Measurements from ENCODE around the gene HNF1B.

Gene HNF1B

DNA sequence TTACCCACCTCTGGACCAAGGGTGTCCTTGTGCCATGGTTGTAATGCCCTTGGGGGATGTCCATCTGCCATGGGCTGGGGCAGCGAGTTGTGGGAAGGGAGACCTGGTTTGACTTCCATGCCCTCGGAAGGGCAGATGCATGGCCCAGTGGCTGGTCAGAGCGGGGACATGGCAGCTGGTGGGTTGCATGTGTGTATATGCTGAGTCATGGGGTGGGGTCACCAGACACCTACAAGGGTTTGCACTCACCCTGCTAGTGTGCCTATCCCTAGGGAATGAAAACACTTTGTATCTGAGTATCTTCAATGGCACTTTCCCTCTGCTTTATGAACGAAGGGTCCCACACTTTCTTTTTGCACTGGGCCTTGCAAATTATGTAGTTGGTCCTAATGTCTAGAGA lies 10.6 kb upstream of the HNF1B start:
- Histone ChIP-seq H3K4me3 (ENCODE audit: low read depth, low read length) (no peak overlapping the region), H3K4me2 (ENCODE audit: low read length) (no peak overlapping the region), H2AFZ (no peak overlapping the region), H3K27ac (no peak overlapping the region), H3K27me3 (ENCODE audit: control insufficient read depth, insufficient read depth, low read length) (no peaks in the 10 kb centered on the region), H3K4me1 (no peaks in the 10 kb centered on the region), H3K36me3 (ENCODE audit: control insufficient read depth, insufficient read depth, low read length) (no peaks in the 10 kb centered on the region), H3K9me3 (ENCODE audit: control insufficient read depth, low read length) (no peaks in the 10 kb centered on the region), H3K9ac (no peak overlapping the region), H3K79me2 (no peaks in the 10 kb centered on the region)
- TF ChIP-seq, protein P1, sequence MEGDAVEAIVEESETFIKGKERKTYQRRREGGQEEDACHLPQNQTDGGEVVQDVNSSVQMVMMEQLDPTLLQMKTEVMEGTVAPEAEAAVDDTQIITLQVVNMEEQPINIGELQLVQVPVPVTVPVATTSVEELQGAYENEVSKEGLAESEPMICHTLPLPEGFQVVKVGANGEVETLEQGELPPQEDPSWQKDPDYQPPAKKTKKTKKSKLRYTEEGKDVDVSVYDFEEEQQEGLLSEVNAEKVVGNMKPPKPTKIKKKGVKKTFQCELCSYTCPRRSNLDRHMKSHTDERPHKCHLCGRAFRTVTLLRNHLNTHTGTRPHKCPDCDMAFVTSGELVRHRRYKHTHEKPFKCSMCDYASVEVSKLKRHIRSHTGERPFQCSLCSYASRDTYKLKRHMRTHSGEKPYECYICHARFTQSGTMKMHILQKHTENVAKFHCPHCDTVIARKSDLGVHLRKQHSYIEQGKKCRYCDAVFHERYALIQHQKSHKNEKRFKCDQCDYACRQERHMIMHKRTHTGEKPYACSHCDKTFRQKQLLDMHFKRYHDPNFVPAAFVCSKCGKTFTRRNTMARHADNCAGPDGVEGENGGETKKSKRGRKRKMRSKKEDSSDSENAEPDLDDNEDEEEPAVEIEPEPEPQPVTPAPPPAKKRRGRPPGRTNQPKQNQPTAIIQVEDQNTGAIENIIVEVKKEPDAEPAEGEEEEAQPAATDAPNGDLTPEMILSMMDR (IDR thresholded peaks at IDR 0.05): no peak

GRCh38 chr17:37754363-37754762 lies 9.5 kb upstream of the HNF1B start:
- H2AFZ ChIP-seq: no peak overlapping the region
- no peaks in the 10 kb centered on the region for H3K36me3 ChIP-seq (ENCODE audit: control insufficient read depth, insufficient read depth, low read length)
- H3K27me3 ChIP-seq (ENCODE audit: control insufficient read depth, insufficient read depth, low read length): no peaks in the 10 kb centered on the region
- H3K4me2 ChIP-seq (ENCODE audit: low read length): no peak overlapping the region
- H3K4me3 ChIP-seq (ENCODE audit: low read depth, low read length): no peak overlapping the region
- H3K79me2 ChIP-seq: no peaks in the 10 kb centered on the region
- no peak overlapping the region for H3K27ac ChIP-seq
- TF ChIP-seq, protein P1 (IDR thresholded peaks at IDR 0.05): no peak
- H3K9me3 ChIP-seq (ENCODE audit: control insufficient read depth, low read length): no peaks in the 10 kb centered on the region
- no peaks in the 10 kb centered on the region for H3K4me1 ChIP-seq
- no peak overlapping the region for H3K9ac ChIP-seq

- H3K27me3 ChIP-seq (ENCODE audit: control insufficient read depth, insufficient read depth, low read length): no peaks in the 10 kb centered on the region
- no peak overlapping the region for H3K27ac ChIP-seq
- no peaks in the 10 kb centered on the region for H3K36me3 ChIP-seq (ENCODE audit: control insufficient read depth, insufficient read depth, low read length)
- no peaks in the 10 kb centered on the region for H3K9me3 ChIP-seq (ENCODE audit: control insufficient read depth, low read length)
- H3K4me1 ChIP-seq: peaks cover 12% of the 10 kb centered on the region
- no peaks in the 10 kb centered on the region for H3K79me2 ChIP-seq
- H3K9ac ChIP-seq: no peak overlapping the region
- H3K4me2 ChIP-seq (ENCODE audit: low read length): no peak overlapping the region
- TF ChIP-seq, protein P1 (IDR thresholded peaks at IDR 0.05): no peak
- no peak overlapping the region for H3K4me3 ChIP-seq (ENCODE audit: low read depth, low read length)
- H2AFZ ChIP-seq: no peak overlapping the region
These were observed 7.6 kb upstream of the HNF1B start for GRCh38 chr17:37752482-37752881.

DNA sequence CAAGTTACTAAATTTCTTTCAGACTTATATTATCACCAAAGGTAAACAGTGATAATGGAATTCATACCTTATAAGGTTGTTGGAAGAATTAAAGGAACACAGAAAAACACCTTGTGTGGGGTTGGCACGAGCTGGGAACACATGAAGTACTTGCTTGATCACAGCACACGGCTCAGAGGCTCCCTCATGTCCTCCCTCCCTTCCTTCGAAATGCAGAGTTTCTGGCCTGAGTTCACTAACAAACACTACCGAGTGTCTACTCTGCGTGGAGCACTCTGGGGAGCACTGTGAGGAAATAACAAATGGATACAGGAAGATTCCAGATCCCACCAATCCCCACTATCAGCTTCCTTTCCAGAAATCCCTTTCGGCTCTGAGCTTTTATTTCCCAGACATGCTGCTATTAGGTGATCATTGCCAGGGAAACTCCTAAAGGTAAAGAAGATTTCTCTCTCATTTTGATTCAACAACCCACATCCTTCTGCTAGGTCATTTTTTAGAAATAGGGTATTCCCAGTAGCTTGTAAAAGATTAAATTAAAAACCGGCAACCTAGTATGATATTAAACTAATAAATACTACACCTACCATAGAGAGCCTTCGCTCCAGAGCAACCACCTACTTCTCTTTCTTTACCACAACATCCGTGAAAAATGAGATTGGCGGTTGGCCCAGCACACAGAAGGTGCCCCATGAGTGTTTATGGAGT lies 6.1 kb upstream of the HNF1B start:
- no peak overlapping the region for H3K4me2 ChIP-seq (ENCODE audit: low read length)
- H3K9me3 ChIP-seq (ENCODE audit: control insufficient read depth, low read length): no peaks in the 10 kb centered on the region
- peaks cover 19% of the 10 kb centered on the region for H3K4me1 ChIP-seq
- H3K4me3 ChIP-seq (ENCODE audit: low read depth, low read length): no peak overlapping the region
- H3K79me2 ChIP-seq: no peaks in the 10 kb centered on the region
- no peaks in the 10 kb centered on the region for H3K27me3 ChIP-seq (ENCODE audit: control insufficient read depth, insufficient read depth, low read length)
- no peak overlapping the region for H3K27ac ChIP-seq
- H3K9ac ChIP-seq: no peak overlapping the region
- H2AFZ ChIP-seq: no peak overlapping the region
- H3K36me3 ChIP-seq (ENCODE audit: control insufficient read depth, insufficient read depth, low read length): no peaks in the 10 kb centered on the region
- TF ChIP-seq, protein P1 (IDR thresholded peaks at IDR 0.05): no peak

DNA sequence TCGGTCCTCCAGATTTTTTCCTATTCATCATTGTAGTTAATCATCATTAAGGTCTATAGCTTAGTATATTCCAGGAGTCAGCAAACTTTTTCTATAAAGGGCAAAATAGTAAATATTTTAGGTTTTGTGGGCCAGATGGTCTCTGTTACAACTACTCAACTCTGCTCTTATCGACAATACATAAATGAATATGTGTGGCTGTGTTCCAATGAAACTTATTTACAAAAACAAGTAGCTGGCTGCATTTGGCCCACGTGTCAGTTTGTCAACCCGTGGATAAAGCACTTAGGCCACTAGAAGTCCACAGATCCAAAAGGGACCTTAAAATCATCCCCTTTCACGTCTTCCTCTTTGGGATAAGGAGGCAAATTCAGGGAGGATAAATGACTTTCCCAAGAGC lies 5.4 kb upstream of the HNF1B start:
- Histone ChIP-seq H3K9me3 (ENCODE audit: control insufficient read depth, low read length) (no peaks in the 10 kb centered on the region), H3K4me3 (ENCODE audit: low read depth, low read length) (no peak overlapping the region), H3K4me2 (ENCODE audit: low read length) (no peak overlapping the region), H3K9ac (no peak overlapping the region), H3K4me1 (peaks cover 19% of the 10 kb centered on the region), H2AFZ (no peak overlapping the region), H3K79me2 (no peaks in the 10 kb centered on the region), H3K36me3 (ENCODE audit: control insufficient read depth, insufficient read depth, low read length) (no peaks in the 10 kb centered on the region), H3K27ac (no peak overlapping the region), H3K27me3 (ENCODE audit: control insufficient read depth, insufficient read depth, low read length) (no peaks in the 10 kb centered on the region)
- TF ChIP-seq, protein P1 (IDR thresholded peaks at IDR 0.05): no peak
